Superior temporal gyrus (tissue), 1 donor: ENCODE results near the gene STK39.

ENCODE experiments used
- DNase-seq: peaks from one replicate; pipeline ENCODE4 v3.0.0-alpha.2; 2016; ENCODE audit errors: extremely low spot score

STK39 gene

DNA sequence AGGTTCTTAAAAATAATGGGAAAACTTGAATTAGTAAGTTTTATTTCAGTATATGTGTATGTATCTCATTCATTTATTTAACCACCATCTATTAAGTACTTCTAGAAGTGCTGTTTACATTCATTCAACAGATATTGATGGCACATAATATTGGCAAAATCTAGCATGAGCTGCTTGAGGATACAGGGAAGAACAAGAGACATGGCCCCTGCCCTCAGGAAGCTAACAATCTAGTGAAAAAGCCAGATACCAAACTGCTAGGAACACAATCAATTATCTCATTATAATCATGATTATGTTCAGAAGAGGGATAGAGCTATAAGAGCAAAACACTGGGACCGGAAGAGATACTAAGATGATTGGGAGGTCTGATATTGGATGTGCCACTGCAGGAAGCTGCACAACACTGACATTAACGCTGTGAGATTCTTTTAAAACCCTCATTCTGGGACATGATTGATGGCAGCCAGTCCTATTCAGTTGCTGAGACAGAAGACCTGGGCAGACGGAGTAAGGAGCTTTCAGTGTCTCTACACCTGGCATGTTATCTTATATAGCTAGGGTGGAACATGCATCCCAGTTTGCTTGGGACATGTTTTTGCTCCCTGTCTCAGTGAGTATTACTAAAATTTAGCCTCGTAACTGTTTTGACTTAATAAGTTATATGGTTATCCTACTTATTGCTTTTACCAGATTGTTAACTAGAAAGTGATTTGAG, 314.1 kb downstream of the STK39 start:
- no peak for DNase-seq

DNA sequence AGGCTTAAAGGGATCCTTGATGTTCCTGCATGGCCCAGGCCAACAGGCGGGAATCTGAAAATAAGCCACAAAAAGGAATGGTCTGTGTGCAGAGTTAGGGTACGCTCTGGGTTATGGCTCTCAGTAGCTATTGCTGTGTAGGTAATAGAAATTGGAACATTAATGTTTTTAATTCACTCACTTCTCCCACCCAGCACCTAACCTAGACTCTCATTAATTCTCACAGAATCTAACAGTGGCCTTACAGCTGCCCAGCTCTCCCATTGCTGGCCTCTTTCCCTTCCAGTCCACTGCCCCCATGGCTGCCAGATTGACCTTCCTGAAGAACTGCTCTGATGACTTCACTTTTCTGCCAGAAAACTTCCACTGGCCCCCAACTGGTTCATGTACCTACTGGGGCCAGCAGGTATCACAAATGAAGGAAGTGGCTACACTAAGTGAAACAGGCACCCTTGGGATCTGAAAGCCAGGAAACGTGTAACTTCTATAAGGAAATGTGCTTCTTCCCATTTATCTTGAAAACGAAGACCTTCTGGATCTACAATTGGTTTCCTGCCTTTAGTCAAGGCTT, 315.2 kb downstream of the STK39 start:
- no peak for DNase-seq

GRCh38 chr2:167929484-167929883, 317.9 kb downstream of the STK39 start:
- DNase-seq = no peak

- no peak for DNase-seq
Observed at GRCh38 chr2:167928434-167928833, 319.0 kb downstream of the STK39 start.

- DNase-seq = no peak
Observed at GRCh38 chr2:167925758-167926157, 321.6 kb downstream of the STK39 start.

DNA sequence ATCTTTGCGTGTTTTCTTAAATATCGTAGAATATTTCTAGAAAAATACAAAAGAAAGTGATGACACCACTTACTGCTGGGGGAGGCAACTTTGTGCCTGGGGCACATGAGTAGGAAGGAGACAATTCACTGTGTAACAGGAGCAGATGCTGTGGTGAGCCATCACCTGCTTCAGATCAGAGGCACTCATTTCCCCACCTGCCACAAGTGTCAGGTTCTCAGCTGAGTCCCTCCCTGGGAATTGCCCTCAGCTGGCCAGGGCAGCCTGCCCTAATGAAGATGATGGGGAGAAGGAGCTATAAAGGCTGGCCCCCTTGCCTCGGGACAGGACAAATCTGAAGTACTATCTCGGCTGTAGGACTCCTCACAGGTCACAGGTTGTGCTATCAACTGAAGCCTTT, 322.8 kb downstream of the STK39 start:
- DNase-seq = no peak

DNA sequence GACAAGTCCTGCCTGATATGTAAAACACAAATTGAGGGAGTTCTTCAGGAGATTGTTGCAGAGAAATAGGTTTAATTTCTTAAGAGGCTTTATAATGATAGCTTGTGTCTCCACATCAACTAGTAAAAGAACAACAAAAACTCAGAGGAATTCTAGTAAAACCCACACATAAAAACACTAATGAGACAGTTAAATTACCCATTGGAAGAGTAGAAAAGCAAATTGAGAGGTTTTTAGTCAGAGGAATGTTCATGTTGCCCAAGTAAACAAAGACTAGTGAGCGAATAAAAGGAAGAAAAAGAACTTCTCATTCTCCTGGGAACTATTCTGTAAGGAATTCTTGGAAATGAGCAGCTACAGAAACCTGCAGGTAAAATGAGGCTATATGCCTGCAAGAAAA, 330.6 kb downstream of the STK39 start:
- DNase-seq = no peak

- no peak for DNase-seq
Observed at GRCh38 chr2:167914969-167915368, 332.4 kb downstream of the STK39 start.

DNA sequence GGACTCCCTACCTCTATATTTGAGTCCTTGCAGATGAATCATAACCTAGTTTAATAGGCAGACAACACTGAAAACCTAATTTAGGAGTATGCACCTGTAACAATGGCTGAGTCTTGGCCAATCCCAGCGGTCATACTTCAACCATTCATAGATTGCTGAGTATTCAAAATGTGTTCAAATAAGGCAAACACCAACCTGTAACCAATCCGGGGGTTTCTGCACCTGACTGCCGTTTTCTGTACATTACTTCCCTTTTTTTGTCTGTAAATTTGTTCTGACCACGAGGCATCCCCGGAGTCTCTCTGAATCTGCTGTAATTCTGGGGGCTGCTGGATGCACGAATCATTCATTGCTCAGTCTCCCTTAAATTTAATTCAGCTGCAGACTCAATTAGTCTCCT, 338.6 kb downstream of the STK39 start:
- no peak for DNase-seq

DNA sequence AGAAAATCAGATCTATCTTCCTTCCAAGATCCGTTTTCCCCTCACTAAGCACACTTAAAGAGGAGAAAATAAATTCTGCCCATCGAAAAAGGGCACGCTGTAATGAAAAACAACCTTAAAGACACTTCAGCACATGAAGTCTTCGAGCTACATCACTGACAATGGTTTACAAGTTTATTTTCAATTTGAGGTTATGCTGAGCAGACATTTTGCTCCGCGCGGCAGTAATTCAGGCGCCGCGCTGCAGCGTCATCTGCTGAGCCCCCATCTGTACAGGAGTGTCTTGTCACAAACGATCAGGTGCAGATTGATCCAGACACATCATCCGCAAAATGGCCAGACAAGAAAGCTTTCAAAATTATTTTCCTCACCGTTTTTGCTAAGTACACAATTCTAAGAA, 341.7 kb downstream of the STK39 start:
- DNase-seq = no peak
